Measurements from ENCODE around the gene RAB6B. TPM values are rescaled to one million over a fixed set of nuclear protein-coding genes. Genes with fewer than 3 reads are reported as not detected.

The RAB6B gene
- total and polyA plus RNA-seq, 2 of the 4 experiments (the other 2 are of a cell fraction), result 0.18 to 1.2 TPM

DNA sequence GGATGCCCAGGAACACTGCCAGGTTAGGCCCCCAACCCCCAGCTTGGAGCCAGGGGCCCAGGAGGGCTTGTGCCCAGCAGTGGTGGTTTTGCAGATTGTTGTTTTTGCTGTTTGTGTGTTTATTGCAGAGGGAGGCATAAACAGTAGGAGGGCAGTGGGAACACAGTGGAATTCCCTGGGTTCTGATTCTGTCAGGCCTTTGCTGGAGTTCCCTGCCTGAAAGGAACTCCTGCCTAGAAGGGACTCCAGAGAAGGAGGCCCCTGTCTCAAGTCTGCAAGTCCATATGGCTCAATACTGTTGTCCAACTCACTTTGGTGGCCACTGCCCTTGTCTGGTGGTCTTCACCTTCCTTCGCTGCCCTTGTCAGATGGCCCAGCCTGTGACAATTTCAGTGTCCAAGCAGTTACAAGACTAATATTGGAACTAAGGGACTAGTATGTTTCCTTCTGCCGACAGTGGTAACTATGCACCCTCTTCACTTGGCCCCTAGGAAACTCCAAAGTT is 47.4 kb upstream of the RAB6B start:
- TF ChIP-seq MAZ (IDR thresholded peaks at IDR 0.05; ENCODE audit: borderline replicate concordance, low read depth, low read length) (no peak), MXI1 (IDR thresholded peaks at IDR 0.05; ENCODE audit: borderline replicate concordance, low read depth, low read length) (no peak)
- dilution Hi-C loops (cut with HindIII; ENCODE audit: low sequenced_read_pairs, unreplicated experiment) (no loop called here), intact Hi-C loops (cut with micrococcal nuclease) (no loop called here), in situ Hi-C loops (cut with MboI; ENCODE audit: low sequenced_read_pairs) (loop anchor here (25.0 kb wide), 1 partner anchor 1206 kb away; no protein-coding TSS in a partner anchor)
- Histone ChIP-seq H3K79me1 (ENCODE audit: low read depth in 1 of 2, low read length in 2 of 2) (no peaks in the 10 kb centered on the region; a peak in 1 of 4 replicates), H4K8ac (ENCODE audit: low read depth in 2 of 2, low read length in 2 of 2) (peak overlapping the region; percentile 48 to 56; a peak in 2 of 4 replicates), H4K91ac (ENCODE audit: insufficient read depth, low read depth, low read length) (peak overlapping the region; percentile 86), H2BK120ac (ENCODE audit: low read depth, low read length) (peak overlapping the region; percentile 90), H2AK9ac (replicated peaks; ENCODE audit: low read depth, low read length, poor library complexity) (no peak overlapping the region), H3K4me2 (ENCODE audit: low read depth, low read length) (no peak overlapping the region), H2BK5ac (ENCODE audit: low read depth, low read length, poor library complexity, severe bottlenecking) (peak overlapping the region; percentile 56), H3K14ac (replicated peaks; ENCODE audit: low read depth, low read length) (peak overlapping the region; percentile 82), H3K9me3 (ENCODE audit: control insufficient read depth, insufficient read depth, low read length) (no peaks in the 10 kb centered on the region), H3K4me3 (ENCODE audit: insufficient read depth, low read depth, low read length) (no peak overlapping the region), H4K5ac (ENCODE audit: low read depth, low read length) (no peak overlapping the region; the same call in 1 of the 2 replicates), H3K18ac (ENCODE audit: low read depth, low read length) (peak overlapping the region; percentile 53), H3K4ac (ENCODE audit: low read depth, low read length) (peak overlapping the region; percentile 95), H4K20me1 (ENCODE audit: insufficient read depth, low read length) (peaks cover 10% of the 10 kb centered on the region), H2BK15ac (ENCODE audit: low read depth, low read length) (peak overlapping the region; percentile 66), H3K36me3 (ENCODE audit: control insufficient read depth, insufficient read depth, low read length) (no peaks in the 10 kb centered on the region), H3K56ac (ENCODE audit: extremely low read depth, insufficient read depth, low read length) (no peak overlapping the region), H3K4me1 (ENCODE audit: control insufficient read depth, insufficient read depth, low read length) (peaks cover 21% of the 10 kb centered on the region), H2AK5ac (ENCODE audit: low read depth, low read length) (peak overlapping the region; percentile 99), H2BK20ac (ENCODE audit: low read depth, low read length) (peak overlapping the region; percentile 95), H3K9me1 (ENCODE audit: insufficient read depth, low read length) (peaks cover 28% of the 10 kb centered on the region), H3K27me3 (ENCODE audit: control insufficient read depth, insufficient read depth, low read length) (no peaks in the 10 kb centered on the region), H3K23ac (ENCODE audit: low read depth, low read length) (peak overlapping the region; percentile 80), H3K9ac (ENCODE audit: low read depth, low read length) (no peak overlapping the region; the same call in 1 of the 2 replicates), H3K27ac (ENCODE audit: insufficient read depth, low read length) (peak overlapping the region; percentile 13; the same call in 1 of the 2 replicates), H2AFZ (replicated peaks; ENCODE audit: low read length, poor library complexity) (no peak overlapping the region)
- BruUV-seq (replicated peaks), result no TSS peak
- WGBS, 2 experiments (ENCODE audit: extremely low coverage in 2 of 2, insufficient read length in 1 of 2), result no CpG with 5 or more reads among the region's 2 CpGs
- ATAC-seq (ENCODE audit: low read depth) (no peak), DNase-seq (no peak)
- POLR2A ChIA-PET (ENCODE audit: unreplicated experiment), result no interaction called here
- CTCF ChIA-PET, result no interaction called here
